A549 (cell line): ENCODE data around the gene MCM5.

Source experiments
- CTCF ChIP-seq: fragments of >200 bp; sonication (Bioruptor Twin); formaldehyde crosslinking; IDR thresholded peaks from 3 replicates; pipeline ENCODE4 v1.5.1; 2016
- ELK1 ChIP-seq: fragments of 150-350 bp; IDR thresholded peaks from 2 replicates; pipeline ENCODE4 v1.6.1; 2014; ENCODE audit warnings: low read depth, mild to moderate bottlenecking, low read length

GRCh38 chr22:35375526-35375925 lies 24.4 kb upstream of the MCM5 start:
- TF ChIP-seq CTCF (no peak), ELK1 (no peak)
